ENCODE data around the gene HIPK4.
"Not testable (repeated sequence)": the region's sequence is repeated elsewhere in the genome, so short reads cannot be mapped to it uniquely, and the experiment has no call there.

HIPK4 gene

DNA sequence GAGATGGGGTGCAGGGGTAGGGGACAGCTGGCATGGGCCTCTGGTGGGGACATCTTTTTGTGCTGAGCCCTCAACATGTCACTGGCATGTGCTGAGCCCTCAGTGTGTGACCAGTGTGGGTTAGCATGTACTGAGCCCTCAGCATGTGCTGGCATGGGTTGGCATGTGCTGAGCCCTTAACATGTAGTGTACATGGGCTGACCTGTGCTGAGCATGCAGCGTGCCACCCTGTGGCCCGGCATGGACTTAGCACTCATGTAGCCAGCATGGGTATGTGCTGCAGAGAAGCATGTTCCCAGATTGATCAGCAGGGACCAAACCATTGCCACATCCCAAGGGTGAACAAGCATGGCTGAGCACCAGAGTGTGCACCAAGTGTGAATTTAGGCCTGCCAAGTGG, 11.5 kb downstream of the HIPK4 start:
- Histone ChIP-seq H3K36me3 (ENCODE audit: control insufficient read depth, insufficient read depth, low read length) (peaks cover 12% of the 10 kb centered on the region; the same call in 1 of the 2 replicates), H3K9me3 (ENCODE audit: control insufficient read depth, insufficient read depth, low read length) (no peaks in the 10 kb centered on the region), H3K4me3 (ENCODE audit: low read length) (no peak overlapping the region), H3K27me3 (ENCODE audit: control insufficient read depth, insufficient read depth, low read length) (no peaks in the 10 kb centered on the region), H3K4me1 (ENCODE audit: control insufficient read depth, insufficient read depth, low read length) (no peaks in the 10 kb centered on the region), H3K27ac (ENCODE audit: low read length) (no peak overlapping the region)
- WGBS (ENCODE audit: insufficient coverage, insufficient read length) = no CpG with 5 or more reads among the region's 2 CpGs
- DNase-seq (ENCODE audit: low read depth, low spot score) = no peak

DNA sequence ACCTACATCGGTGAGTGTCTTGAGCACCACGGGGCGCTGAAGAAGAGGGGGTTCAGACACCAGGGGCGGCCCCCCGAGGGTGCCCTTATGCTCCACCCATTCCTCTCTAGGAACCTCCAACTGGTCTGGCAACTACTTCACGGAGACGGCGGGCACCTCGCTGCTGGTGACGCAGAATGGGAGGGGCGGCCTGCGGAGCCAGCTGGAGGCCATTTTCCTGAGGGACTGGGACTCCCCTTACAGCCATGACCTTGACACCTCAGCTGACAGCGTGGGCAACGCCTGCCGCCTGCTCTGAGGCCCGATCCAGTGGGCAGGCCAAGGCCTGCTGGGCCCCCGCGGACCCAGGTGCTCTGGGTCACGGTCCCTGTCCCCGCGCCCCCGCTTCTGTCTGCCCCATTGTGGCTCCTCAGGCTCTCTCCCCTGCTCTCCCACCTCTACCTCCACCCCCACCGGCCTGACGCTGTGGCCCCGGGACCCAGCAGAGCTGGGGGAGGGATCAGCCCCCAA, 12.1 kb downstream of the HIPK4 start:
- no peak for DNase-seq (ENCODE audit: low read depth, low spot score)
- Histone ChIP-seq H3K36me3 (ENCODE audit: control insufficient read depth, insufficient read depth, low read length) (peaks cover 13% of the 10 kb centered on the region; the same call in 1 of the 2 replicates), H3K4me3 (ENCODE audit: low read length) (no peak overlapping the region), H3K27ac (ENCODE audit: low read length) (no peak overlapping the region), H3K4me1 (ENCODE audit: control insufficient read depth, insufficient read depth, low read length) (no peaks in the 10 kb centered on the region), H3K27me3 (ENCODE audit: control insufficient read depth, insufficient read depth, low read length) (no peaks in the 10 kb centered on the region), H3K9me3 (ENCODE audit: control insufficient read depth, insufficient read depth, low read length) (no peaks in the 10 kb centered on the region)
- no CpG with 5 or more reads among the region's 25 CpGs for WGBS (ENCODE audit: insufficient coverage, insufficient read length)

DNA sequence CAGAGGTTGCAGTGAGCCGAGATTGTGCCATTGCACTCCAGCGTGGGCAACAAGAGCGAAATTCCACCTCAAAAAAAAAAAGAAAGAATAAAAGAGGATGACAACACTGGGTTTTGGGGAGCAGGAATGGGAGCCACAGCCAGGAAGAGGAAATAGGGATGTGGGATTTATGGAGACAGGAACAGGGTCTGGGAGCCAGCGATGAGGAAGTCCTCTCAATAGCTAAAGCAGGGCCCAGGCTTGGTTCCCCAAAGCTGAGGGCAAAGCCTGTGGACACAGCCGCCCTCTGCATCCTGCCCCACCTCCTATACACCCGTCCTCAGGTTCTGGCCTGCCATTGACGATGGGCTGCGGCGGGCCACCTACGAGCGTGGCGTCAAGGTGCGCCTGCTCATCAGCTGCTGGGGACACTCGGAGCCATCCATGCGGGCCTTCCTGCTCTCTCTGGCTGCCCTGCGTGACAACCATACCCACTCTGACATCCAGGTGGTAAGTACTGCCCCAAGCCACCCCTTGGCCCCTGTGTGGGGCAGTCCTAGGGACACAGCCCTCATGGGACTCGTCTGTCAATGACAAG, 13.6 kb downstream of the HIPK4 start:
- Histone ChIP-seq H3K27me3 (ENCODE audit: control insufficient read depth, insufficient read depth, low read length) (no peaks in the 10 kb centered on the region), H3K36me3 (ENCODE audit: control insufficient read depth, insufficient read depth, low read length) (peaks cover 21% of the 10 kb centered on the region; the same call in 1 of the 2 replicates), H3K27ac (ENCODE audit: low read length) (no peak overlapping the region), H3K4me3 (ENCODE audit: low read length) (no peak overlapping the region), H3K9me3 (ENCODE audit: control insufficient read depth, insufficient read depth, low read length) (no peaks in the 10 kb centered on the region), H3K4me1 (ENCODE audit: control insufficient read depth, insufficient read depth, low read length) (no peaks in the 10 kb centered on the region)
- WGBS (ENCODE audit: insufficient coverage, insufficient read length) = no CpG with 5 or more reads among the region's 17 CpGs
- DNase-seq (ENCODE audit: low read depth, low spot score) = no peak

DNA sequence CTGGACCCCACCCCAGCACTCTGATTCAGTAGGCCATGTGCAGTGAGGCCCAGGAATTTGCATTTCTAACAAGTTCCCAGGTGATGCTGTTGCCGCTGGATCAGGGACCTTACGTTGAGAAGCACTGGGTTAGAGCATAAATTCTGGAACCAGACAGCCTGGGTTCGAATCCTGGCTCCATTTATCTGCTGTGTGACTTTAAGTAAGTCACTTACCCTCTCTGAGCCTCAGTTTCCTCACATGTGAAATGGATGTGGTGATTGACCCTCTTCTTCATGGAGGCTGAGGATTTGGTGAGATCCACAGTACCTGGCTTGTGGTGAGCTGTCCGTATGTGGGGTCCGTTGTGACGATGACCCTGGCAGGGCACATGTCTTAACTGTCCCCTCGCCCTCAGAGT, 15.9 kb downstream of the HIPK4 start:
- H3K27me3 ChIP-seq (ENCODE audit: control insufficient read depth, insufficient read depth, low read length) = no peaks in the 10 kb centered on the region
- H3K27ac ChIP-seq (ENCODE audit: low read length) = no peak overlapping the region
- WGBS (ENCODE audit: insufficient coverage, insufficient read length) = no CpG with 5 or more reads among the region's 7 CpGs
- H3K4me1 ChIP-seq (ENCODE audit: control insufficient read depth, insufficient read depth, low read length) = no peaks in the 10 kb centered on the region
- H3K9me3 ChIP-seq (ENCODE audit: control insufficient read depth, insufficient read depth, low read length) = no peaks in the 10 kb centered on the region
- no peak for DNase-seq (ENCODE audit: low read depth, low spot score)
- peaks cover 18% of the 10 kb centered on the region for H3K36me3 ChIP-seq (ENCODE audit: control insufficient read depth, insufficient read depth, low read length)
- H3K4me3 ChIP-seq (ENCODE audit: low read length) = no peak overlapping the region

DNA sequence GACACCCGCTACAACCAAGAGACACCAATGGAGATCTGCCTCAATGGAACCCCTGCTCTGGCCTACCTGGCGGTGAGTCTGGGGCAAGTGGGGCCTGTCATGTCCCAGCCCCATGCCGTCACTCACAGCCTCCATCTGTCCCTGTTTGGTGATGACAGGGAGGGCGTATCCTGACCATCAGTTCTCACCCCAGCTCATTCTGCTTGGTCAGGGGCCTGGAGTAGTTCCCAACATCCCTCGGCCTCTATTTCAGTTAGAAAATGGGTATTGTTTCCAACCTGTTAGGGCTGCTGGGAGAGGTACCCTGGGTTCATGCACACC, 18.2 kb downstream of the HIPK4 start:
- Histone ChIP-seq H3K9me3 (ENCODE audit: control insufficient read depth, insufficient read depth, low read length) (no peaks in the 10 kb centered on the region), H3K27me3 (ENCODE audit: control insufficient read depth, insufficient read depth, low read length) (no peaks in the 10 kb centered on the region), H3K27ac (ENCODE audit: low read length) (no peak overlapping the region), H3K36me3 (ENCODE audit: control insufficient read depth, insufficient read depth, low read length) (peaks cover 17% of the 10 kb centered on the region), H3K4me3 (ENCODE audit: low read length) (no peak overlapping the region; the same call in 1 of the 2 replicates), H3K4me1 (ENCODE audit: control insufficient read depth, insufficient read depth, low read length) (0 out of 2 replicates have a peak, but pooled peaks cover 3% of the 10 kb centered on the region)
- WGBS (ENCODE audit: insufficient coverage, insufficient read length) = no CpG with 5 or more reads among the region's 5 CpGs
- DNase-seq (ENCODE audit: low read depth, low spot score) = no peak

DNA sequence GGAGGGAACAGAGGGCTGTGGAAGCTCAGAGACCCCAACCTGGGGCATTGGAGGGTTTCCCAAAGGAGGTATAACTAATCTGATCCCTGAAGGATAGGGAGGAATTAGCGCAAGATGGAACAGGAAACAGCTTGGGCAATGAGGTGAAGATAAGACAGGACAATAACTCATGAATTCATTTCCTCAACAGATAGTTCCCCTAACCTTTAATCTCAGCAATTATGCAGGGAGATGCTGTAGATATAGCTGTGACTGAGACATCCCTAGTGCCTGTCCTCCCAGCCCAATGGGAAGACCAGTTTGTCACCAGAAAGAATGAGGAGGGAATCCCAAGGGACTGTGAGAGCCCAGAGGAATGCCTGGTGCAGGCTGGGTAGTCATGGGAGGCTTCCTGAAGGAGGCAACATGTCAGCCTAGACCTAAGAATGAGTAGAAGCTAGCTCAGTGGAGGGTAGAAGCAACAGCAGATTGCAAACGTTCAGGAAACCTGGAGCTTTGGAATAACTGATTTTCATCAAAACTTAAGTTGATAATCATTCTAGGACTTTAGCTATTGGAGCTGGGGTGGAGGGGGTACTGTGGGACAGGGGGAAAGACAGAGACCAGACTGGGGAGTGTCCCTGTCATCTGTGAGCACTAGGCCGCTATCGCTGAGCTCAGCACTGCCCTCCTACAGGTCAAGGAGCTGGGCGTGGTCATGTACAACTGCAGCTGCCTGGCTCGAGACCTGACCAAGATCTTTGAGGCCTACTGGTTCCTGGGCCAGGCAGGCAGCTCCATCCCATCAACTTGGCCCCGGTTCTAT, 18.8 kb downstream of the HIPK4 start:
- no peak for DNase-seq (ENCODE audit: low read depth, low spot score)
- no peaks in the 10 kb centered on the region for H3K9me3 ChIP-seq (ENCODE audit: control insufficient read depth, insufficient read depth, low read length)
- H3K27ac ChIP-seq (ENCODE audit: low read length) = no peak overlapping the region
- no peaks in the 10 kb centered on the region for H3K27me3 ChIP-seq (ENCODE audit: control insufficient read depth, insufficient read depth, low read length)
- WGBS (ENCODE audit: insufficient coverage, insufficient read length) = no CpG with 5 or more reads among the region's 7 CpGs
- peaks cover 17% of the 10 kb centered on the region for H3K36me3 ChIP-seq (ENCODE audit: control insufficient read depth, insufficient read depth, low read length)
- 0 out of 2 replicates have a peak, but pooled peaks cover 3% of the 10 kb centered on the region for H3K4me1 ChIP-seq (ENCODE audit: control insufficient read depth, insufficient read depth, low read length)
- H3K4me3 ChIP-seq (ENCODE audit: low read length) = no peak overlapping the region; the same call in 1 of the 2 replicates

DNA sequence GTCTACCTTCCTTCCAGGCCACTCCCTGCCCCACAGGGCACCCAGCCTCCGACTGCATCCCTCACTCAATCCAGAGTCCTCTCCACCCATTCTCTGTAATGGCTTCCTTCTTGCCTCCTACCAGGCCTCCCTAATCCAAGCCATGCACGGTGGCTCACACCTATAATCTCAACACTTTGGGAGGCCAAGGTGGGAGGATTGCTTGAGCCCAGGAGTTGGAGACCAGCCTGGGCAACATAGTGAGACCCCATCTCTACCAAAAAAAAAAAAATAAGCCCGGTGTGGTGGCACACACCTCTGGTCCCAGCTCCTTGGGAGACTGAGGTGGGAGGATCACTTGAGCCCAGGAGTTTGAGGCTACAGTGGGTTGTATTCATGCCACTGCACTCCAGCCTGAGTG, 19.7 kb downstream of the HIPK4 start:
- H3K36me3 ChIP-seq (ENCODE audit: control insufficient read depth, insufficient read depth, low read length) = peaks cover 17% of the 10 kb centered on the region
- not testable (repeated sequence) for DNase-seq (ENCODE audit: low read depth, low spot score); H3K4me1 ChIP-seq (ENCODE audit: control insufficient read depth, insufficient read depth, low read length); H3K4me3 ChIP-seq (ENCODE audit: low read length); H3K27me3 ChIP-seq (ENCODE audit: control insufficient read depth, insufficient read depth, low read length); H3K9me3 ChIP-seq (ENCODE audit: control insufficient read depth, insufficient read depth, low read length); H3K27ac ChIP-seq (ENCODE audit: low read length)
- WGBS (ENCODE audit: insufficient coverage, insufficient read length) = no CpG with 5 or more reads among the region's 3 CpGs

DNA sequence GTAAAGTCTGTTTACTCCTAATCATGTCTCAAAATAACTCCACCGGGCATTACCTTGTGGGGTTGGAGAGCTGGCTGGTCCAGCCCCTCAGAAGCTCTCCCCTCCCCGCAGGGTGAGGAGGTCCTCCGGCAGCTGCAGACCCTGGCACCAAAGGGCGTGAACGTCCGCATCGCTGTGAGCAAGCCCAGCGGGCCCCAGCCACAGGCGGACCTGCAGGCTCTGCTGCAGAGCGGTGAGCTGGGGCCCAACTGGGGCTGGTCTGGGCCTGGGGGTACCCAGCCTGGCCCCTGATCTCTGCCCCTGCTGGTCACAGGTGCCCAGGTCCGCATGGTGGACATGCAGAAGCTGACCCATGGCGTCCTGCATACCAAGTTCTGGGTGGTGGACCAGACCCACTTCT, 20.2 kb downstream of the HIPK4 start:
- Histone ChIP-seq H3K4me3 (ENCODE audit: low read length) (no peak overlapping the region), H3K36me3 (ENCODE audit: control insufficient read depth, insufficient read depth, low read length) (peaks cover 17% of the 10 kb centered on the region), H3K27ac (ENCODE audit: low read length) (no peak overlapping the region), H3K27me3 (ENCODE audit: control insufficient read depth, insufficient read depth, low read length) (no peaks in the 10 kb centered on the region), H3K9me3 (ENCODE audit: control insufficient read depth, insufficient read depth, low read length) (no peaks in the 10 kb centered on the region), H3K4me1 (ENCODE audit: control insufficient read depth, insufficient read depth, low read length) (0 out of 2 replicates have a peak, but pooled peaks cover 3% of the 10 kb centered on the region)
- WGBS (ENCODE audit: insufficient coverage, insufficient read length) = no CpG with 5 or more reads among the region's 12 CpGs
- no peak for DNase-seq (ENCODE audit: low read depth, low spot score)

DNA sequence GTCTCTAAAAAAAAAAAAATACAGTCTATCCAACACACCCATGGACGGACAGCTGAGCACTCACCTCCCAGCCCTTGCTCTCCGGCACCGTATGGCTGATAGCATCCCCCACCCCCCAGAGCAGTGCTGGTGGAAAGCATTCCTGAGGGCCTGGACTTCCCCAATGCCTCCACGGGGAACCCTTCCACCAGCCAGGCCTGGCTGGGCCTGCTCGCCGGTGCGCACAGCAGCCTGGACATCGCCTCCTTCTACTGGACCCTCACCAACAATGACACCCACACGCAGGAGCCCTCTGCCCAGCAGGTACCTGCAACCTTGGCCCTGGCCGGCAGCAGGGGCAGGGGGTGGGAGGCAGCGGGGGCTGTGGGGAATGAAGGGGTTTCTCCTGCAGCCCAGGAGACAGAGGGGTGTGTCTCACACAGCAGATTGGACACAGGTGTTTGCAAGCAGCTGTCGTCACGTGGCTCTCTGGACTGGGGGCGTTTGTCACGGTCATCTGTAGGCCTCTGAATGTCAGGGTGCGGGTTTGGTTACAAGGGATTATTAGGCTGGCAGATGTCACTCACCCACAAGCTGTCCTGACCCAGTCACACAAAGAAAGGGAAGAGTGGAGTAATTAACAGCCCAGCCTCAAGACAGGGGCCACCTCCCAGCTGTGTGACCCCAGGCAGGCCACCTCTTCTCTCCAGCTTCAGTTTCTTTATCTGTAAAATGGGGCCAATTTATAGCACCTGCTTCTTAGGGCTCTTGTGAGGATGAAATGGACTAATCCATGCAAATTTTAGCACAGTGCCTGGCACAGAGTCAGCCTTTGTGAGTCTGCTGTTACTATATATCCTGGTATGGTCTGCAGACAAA, 22.2 kb downstream of the HIPK4 start:
- 0 out of 2 replicates have a peak, but pooled peaks cover 3% of the 10 kb centered on the region for H3K4me1 ChIP-seq (ENCODE audit: control insufficient read depth, insufficient read depth, low read length)
- no peak for DNase-seq (ENCODE audit: low read depth, low spot score)
- WGBS (ENCODE audit: insufficient coverage, insufficient read length) = no CpG with 5 or more reads among the region's 16 CpGs
- no peak overlapping the region for H3K4me3 ChIP-seq (ENCODE audit: low read length)
- H3K27me3 ChIP-seq (ENCODE audit: control insufficient read depth, insufficient read depth, low read length) = no peaks in the 10 kb centered on the region
- H3K27ac ChIP-seq (ENCODE audit: low read length) = no peak overlapping the region
- peaks cover 11% of the 10 kb centered on the region for H3K36me3 ChIP-seq (ENCODE audit: control insufficient read depth, insufficient read depth, low read length)
- H3K9me3 ChIP-seq (ENCODE audit: control insufficient read depth, insufficient read depth, low read length) = no peaks in the 10 kb centered on the region
